ENCODE measurements around the gene FALEC. TPM values are rescaled to one million over a fixed set of nuclear protein-coding genes. Genes with fewer than 3 reads are reported as not detected.

FALEC gene
- total and polyA plus RNA-seq, 9 of the 15 experiments (the other 6 are each of a cell fraction or from before 2014, with no cell fraction given): 0.15 to 1.8 (median 0.53) TPM; not detected in 5

DNA sequence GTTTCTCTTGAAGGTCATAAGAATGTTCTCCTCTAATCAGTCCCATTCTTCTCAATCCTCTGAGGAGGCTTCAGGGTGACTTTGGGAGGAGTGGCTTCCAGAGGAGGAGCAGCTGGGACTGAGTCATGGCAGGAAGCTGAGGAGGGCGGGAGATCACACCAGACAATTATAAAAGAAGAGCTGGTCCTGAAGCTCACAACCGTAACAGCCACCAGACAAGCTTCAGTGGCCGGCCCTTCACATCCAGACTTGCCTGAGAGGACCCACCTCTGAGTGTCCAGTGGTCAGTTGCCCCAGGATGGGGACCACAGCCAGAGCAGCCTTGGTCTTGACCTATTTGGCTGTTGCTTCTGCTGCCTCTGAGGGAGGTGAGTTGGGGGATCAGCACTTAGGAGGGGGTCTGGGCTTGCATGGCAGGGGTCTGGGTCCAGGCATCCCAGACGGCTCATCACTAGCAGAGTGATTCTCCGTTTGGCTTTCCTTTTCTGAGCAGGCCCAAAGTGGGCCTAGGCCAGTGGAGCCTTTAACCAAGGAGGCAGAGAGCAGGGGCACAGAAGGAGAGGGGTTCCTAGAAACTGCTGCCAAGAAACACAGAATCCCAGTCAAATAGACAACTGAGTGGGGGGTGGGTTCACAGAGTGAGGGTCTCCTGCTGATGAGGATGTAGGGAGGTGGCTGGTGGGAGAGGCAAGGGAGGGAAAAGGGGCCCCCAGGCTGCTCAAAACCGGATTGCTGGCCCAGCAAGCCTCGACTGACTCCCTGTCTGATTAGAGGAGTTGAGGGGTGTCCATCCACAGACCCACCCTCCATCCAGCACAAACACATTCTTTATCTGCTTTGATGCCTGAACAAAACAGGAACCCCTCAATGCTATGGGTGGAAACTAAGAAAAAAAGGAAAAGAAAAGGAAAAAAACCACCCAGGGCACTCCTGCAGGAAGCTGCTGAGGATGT lies 7.4 kb upstream of the FALEC start, which contains the start of gene ECM1 (continued):
- TF ChIP-seq, protein P1, sequence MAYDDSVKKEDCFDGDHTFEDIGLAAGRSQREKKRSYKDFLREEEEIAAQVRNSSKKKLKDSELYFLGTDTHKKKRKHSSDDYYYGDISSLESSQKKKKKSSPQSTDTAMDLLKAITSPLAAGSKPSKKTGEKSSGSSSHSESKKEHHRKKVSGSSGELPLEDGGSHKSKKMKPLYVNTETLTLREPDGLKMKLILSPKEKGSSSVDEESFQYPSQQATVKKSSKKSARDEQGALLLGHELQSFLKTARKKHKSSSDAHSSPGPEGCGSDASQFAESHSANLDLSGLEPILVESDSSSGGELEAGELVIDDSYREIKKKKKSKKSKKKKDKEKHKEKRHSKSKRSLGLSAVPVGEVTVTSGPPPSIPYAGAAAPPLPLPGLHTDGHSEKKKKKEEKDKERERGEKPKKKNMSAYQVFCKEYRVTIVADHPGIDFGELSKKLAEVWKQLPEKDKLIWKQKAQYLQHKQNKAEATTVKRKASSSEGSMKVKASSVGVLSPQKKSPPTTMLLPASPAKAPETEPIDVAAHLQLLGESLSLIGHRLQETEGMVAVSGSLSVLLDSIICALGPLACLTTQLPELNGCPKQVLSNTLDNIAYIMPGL (CRISPR knock-in tag; IDR thresholded peaks at IDR 0.05): no peak
- TF ChIP-seq SETDB1 (IDR thresholded peaks at IDR 0.05; ENCODE audit: low read length) (no peak), MTA1 (IDR thresholded peaks at IDR 0.05; ENCODE audit: borderline replicate concordance) (no peak), PHB (CRISPR knock-in tag; IDR thresholded peaks at IDR 0.05) (no peak), RAD51 (IDR thresholded peaks at IDR 0.05; ENCODE audit: borderline replicate concordance, low read depth) (no peak), PCBP1 (IDR thresholded peaks at IDR 0.05; ENCODE audit: low read depth, low read length, poor library complexity, severe bottlenecking) (no peak), ZKSCAN8 (CRISPR knock-in tag; IDR thresholded peaks at IDR 0.05) (no peak), GABPB1 (CRISPR knock-in tag; IDR thresholded peaks at IDR 0.05) (no peak), TAF9B (IDR thresholded peaks at IDR 0.05; ENCODE audit: partially characterized antibody) (no peak), KLF13 (tag; IDR thresholded peaks at IDR 0.05; ENCODE audit: borderline replicate concordance, low read depth) (no peak), IRF2 (CRISPR knock-in tag; IDR thresholded peaks at IDR 0.05) (no peak), ATF1 (CRISPR knock-in tag; IDR thresholded peaks at IDR 0.05) (no peak), ATF1 (tag; IDR thresholded peaks at IDR 0.05) (peak; percentile 22; the same call in 1 of the 2 replicates)
- TF ChIP-seq, protein P2, sequence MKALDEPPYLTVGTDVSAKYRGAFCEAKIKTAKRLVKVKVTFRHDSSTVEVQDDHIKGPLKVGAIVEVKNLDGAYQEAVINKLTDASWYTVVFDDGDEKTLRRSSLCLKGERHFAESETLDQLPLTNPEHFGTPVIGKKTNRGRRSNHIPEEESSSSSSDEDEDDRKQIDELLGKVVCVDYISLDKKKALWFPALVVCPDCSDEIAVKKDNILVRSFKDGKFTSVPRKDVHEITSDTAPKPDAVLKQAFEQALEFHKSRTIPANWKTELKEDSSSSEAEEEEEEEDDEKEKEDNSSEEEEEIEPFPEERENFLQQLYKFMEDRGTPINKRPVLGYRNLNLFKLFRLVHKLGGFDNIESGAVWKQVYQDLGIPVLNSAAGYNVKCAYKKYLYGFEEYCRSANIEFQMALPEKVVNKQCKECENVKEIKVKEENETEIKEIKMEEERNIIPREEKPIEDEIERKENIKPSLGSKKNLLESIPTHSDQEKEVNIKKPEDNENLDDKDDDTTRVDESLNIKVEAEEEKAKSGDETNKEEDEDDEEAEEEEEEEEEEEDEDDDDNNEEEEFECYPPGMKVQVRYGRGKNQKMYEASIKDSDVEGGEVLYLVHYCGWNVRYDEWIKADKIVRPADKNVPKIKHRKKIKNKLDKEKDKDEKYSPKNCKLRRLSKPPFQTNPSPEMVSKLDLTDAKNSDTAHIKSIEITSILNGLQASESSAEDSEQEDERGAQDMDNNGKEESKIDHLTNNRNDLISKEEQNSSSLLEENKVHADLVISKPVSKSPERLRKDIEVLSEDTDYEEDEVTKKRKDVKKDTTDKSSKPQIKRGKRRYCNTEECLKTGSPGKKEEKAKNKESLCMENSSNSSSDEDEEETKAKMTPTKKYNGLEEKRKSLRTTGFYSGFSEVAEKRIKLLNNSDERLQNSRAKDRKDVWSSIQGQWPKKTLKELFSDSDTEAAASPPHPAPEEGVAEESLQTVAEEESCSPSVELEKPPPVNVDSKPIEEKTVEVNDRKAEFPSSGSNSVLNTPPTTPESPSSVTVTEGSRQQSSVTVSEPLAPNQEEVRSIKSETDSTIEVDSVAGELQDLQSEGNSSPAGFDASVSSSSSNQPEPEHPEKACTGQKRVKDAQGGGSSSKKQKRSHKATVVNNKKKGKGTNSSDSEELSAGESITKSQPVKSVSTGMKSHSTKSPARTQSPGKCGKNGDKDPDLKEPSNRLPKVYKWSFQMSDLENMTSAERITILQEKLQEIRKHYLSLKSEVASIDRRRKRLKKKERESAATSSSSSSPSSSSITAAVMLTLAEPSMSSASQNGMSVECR (CRISPR knock-in tag; IDR thresholded peaks at IDR 0.05): peak; percentile 55; the same call in 1 of the 2 replicates
- TF ChIP-seq, protein P3, sequence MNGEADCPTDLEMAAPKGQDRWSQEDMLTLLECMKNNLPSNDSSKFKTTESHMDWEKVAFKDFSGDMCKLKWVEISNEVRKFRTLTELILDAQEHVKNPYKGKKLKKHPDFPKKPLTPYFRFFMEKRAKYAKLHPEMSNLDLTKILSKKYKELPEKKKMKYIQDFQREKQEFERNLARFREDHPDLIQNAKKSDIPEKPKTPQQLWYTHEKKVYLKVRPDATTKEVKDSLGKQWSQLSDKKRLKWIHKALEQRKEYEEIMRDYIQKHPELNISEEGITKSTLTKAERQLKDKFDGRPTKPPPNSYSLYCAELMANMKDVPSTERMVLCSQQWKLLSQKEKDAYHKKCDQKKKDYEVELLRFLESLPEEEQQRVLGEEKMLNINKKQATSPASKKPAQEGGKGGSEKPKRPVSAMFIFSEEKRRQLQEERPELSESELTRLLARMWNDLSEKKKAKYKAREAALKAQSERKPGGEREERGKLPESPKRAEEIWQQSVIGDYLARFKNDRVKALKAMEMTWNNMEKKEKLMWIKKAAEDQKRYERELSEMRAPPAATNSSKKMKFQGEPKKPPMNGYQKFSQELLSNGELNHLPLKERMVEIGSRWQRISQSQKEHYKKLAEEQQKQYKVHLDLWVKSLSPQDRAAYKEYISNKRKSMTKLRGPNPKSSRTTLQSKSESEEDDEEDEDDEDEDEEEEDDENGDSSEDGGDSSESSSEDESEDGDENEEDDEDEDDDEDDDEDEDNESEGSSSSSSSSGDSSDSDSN (IDR thresholded peaks at IDR 0.05; ENCODE audit: borderline replicate concordance in 1 of 2, low read depth in 2 of 2, low read length in 2 of 2): peak; percentile 34 to 61; a peak in 1 of 4 replicates
- TF ChIP-seq, protein P4, sequence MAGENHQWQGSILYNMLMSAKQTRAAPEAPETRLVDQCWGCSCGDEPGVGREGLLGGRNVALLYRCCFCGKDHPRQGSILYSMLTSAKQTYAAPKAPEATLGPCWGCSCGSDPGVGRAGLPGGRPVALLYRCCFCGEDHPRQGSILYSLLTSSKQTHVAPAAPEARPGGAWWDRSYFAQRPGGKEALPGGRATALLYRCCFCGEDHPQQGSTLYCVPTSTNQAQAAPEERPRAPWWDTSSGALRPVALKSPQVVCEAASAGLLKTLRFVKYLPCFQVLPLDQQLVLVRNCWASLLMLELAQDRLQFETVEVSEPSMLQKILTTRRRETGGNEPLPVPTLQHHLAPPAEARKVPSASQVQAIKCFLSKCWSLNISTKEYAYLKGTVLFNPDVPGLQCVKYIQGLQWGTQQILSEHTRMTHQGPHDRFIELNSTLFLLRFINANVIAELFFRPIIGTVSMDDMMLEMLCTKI (IDR thresholded peaks at IDR 0.05; ENCODE audit: partially characterized antibody): no peak

All from K562 (cell line).